RPMI8226 (cell line): Measurements from ENCODE around the gene ZSWIM5.
"Not testable (repeated sequence)": the region's sequence is repeated elsewhere in the genome, so short reads cannot be mapped to it uniquely, and the experiment has no call there.

Experiments used
- DNase-seq: peaks from one replicate; pipeline ENCODE4 v3.0.0-alpha.2; 2015

The ZSWIM5 gene

DNA sequence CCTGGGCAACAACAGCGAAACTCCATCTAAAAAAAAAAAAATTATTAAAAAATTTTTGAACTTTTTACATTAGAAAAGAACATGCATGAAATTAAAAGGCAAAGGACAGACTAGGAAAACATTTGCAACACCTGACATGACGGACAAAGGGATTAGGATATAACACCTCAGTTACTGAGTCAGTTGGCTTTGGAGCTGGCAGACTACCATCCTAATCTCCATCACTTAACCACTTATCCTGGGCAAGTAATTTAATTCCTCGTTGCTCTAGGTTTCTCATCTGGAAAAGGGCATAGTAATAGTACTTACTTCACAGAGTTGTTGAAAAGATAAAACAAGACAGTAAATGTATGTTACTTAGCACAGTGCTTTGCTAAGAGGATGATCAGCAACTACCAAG is 207.2 kb downstream of the ZSWIM5 start:
- DNase-seq: no peak

DNA sequence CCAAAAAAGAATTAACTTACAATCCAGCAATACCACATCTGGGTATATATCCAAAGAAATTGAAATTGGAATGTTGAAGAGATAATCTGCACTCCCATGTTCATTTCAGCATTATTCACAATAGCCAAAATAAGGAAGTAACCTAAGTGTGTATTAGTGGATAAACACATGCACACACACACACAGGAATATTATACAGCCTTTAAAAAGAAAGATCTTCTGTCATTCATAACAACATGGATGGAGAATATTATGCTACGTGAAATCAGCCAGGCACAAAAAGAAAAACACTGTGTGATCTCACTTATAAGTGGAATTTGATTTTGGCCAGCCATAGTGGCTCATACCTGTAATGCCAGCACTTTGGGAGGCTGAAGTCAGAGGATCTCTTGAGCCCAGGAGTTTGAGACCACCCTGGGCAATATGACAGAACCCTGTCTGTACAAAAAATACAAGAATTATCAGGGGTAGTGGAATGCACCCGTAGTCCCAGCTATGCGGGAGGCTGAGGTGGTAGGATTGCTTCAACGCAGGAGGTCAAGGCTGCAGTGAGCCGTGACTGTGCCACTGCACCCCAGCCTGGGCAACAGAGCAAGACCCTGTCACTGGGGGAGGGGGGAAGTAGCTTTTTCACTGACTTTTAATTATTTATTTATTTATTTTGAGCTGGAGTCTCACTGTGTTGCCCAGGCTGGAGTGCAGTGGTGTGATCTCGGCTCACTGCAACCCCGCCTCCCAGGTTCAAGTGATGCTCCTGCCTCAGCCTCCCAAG is 210.8 kb downstream of the ZSWIM5 start:
- DNase-seq: no peak

DNA sequence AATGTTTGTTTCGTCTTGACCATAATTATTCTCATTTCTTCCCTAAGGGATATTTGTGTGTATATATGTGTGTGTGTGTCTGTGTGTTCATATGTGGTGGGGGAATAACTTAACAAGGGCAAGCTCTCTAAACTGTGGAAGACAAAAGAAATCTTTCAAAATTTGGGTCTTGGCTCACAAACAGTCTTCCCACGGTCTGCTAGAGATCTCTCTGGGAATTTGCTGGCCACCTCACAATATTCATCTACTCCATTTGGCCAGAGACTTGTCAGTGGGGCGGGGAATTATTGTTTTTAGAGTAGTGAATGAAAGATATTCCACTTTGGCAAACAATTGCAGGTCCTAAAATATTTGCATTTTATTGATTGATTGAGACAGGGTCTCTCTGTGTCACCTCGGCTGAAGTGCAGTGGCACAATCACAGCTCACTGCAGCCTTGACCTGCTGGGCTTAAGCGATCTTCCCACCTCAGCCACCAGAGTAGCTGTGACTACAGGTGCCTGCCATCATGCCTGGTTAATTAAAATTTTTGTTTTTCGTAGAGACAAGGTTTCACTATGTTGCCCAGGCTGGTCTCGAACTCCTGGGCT is 212.0 kb downstream of the ZSWIM5 start:
- no peak for DNase-seq

DNA sequence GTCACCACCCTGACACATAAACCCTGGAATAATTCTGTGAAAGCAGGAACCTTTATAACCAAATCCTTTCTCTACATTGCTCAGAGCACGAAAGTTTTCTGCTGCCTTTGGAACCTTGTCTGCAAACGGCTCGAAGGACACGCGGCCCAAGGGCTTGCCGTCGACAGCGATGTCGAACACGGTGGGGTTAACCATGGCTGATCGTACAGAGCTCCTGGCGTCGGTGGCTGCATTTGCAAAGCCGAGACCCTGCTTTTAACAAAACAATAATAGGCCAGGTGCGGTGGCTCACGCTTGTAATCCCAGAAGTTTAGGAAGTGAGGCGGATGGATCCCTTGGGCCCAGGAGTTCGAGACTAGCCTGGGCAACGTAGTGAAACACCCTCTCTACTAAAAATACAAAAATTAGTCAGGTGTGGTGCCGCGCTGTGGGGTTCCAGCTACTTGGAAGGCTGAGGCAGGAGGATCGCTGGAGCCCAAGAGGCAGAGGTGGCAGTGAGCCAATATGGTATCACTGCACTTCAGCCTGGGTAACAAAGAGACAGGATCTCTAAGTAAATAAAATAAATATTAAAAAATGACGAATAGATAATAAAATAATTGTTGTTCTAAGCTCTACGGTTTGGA is 217.8 kb downstream of the ZSWIM5 start:
- no peak for DNase-seq

DNA sequence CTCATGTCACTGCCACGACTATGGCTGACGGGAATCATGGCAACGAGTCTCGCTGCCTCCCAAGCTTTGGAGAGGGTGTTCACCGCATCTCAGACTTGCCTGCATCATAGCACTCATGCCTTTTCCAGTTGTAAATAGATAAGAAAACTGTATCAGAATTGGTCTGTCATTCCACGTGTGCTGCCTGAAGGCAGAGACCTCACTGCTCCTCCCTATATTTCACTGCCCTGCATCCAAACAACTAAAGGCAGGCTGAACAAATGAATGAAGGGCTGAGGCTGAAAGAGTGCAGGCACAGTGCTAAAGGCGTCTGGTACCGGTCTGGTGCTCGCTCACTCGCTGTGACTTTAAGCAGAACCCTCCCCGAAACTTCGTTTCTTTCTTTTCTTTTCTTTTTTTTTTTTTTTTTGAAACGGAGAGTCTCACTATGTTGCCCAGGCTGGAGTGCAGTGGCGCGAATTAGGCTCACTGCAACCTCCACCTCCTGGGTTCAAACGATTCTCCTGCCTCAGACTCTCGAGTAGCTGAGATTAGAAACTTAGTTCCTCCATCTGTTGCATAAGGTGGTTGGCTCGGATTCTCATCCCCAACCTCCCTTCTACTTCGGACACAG is 220.6 kb downstream of the ZSWIM5 start:
- no peak for DNase-seq

DNA sequence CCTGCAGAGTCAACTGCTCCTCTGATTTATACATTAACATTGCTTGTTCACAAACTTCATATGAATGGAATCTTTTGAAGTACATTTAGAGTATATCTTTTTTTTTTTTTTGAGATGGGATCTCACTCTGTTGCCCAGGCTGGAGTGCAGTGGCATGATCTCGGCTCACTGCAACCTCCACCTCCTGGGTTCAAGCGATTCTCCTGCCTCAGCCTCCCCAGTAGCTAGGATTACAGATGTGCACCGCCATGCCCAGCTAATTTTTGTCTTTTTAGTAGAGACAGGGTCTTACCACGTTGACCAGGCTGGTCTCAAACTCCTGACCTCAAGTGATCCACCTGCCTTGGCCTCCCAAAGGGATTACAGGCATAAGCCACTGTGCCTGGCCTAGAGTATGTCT is 229.0 kb downstream of the ZSWIM5 start:
- not testable (repeated sequence) for DNase-seq

DNA sequence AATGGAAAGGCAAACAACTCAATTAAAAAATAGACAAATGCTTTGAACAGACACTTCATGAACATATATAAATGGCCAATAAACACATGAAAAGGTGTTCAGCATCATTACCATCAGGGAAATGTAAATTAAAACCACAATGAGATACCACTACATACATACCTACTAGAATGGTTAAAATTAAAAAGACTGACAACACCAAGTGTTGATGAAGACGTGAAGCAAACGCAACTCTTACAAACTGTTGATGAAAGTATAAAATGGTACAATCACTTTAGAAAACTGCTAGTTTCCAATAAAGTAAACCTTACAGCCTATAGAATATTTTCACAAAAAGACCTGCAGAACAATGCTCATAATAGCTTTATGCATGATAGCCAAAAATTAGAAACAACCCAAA is 230.2 kb downstream of the ZSWIM5 start:
- no peak for DNase-seq

DNA sequence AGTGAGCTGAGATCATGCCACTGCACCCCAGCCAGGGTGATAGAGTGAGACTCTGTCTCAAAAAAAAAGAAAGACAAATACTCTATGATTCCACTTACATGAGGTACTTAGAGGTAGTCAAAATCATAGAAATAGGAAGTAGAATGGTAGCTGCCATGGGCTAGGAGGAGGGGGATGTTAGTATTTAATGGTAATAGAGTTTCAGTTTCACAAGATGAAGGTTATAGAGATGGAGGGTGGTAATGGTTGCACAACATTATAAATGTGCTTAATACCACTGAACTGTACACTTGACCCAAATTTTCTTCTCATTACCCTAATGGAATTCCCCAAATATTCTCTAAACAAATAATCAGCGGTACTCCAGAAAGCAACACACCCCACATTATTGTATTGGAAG is 232.8 kb downstream of the ZSWIM5 start:
- DNase-seq: no peak

DNA sequence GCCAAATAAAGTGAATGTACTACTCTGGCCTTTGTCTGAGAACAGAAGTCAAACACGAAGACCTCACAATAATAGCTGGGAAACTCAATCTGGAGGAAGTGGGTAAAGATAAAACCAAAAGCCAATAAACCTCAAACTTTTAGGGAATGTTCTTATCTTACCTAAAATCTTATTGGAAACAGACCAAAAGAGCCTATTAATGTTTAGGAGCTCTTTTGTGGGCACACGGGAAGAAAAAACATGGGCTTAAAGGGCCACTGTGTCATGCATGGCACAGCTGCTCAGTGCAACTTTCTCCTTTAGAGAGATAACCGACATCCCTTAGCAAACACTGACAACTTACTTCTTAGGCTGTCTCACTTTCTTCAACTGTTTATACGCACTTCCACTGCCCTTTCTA is 236.1 kb downstream of the ZSWIM5 start:
- no peak for DNase-seq
